GM18505 (cell line): Measurements from ENCODE around the gene TRIM28.
A peak's percentile ranks its signal among the peaks of the same experiment; 100 is the strongest.
"Not testable (repeated sequence)": the region's sequence is repeated elsewhere in the genome, so short reads cannot be mapped to it uniquely, and the experiment has no call there.

Experiments
- ATAC-seq: cut with Tn5 transposase; IDR thresholded peaks from one replicate; pipeline ENCODE4 v1.9.1; 2021; ENCODE audit not compliant: unreplicated experiment
- POLR2A ChIP-seq: IDR thresholded peaks from 4 replicates; pipeline ENCODE4 v1.6.1; 2011; ENCODE audit warnings: borderline replicate concordance; ENCODE audit not compliant: insufficient read depth, insufficient read length; ENCODE audit errors: extremely low read depth

The TRIM28 gene

DNA sequence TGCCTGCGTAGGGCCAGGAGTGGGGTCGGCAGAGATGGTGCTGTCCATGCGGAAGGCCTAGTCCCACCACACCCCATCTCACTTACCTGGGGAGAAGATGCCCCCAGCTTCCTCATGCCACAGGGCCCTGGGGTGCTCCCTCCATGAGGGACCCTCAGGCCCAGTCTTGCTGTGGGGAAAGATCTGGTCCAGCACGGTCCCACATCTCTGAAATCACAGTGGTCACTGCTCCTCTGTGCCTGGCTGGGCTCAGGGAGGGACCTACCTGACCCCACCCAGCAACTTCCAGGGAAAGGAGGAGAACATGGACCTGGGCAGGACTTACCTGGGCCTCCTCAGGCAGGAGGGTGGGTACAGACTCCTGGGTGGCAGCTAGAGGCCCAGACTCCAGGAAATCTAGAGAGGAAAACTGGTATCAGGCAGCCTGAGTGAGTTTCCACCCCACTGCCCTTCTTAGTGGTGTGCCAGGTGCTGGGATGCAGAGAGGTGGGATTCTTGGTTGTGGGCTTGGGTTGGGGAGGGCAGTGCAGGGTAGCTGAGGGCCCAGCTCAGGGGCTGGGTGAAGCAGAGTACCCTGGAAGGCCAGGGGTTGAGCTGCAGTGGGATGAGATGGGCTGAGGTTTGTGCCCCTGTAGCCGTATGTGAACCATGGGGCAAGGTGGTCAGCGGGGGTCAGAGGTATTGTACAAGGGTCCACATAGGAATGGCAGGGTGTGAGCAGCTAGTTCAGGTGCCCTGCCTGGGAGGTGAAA lies 25.5 kb downstream of the TRIM28 start:
- TF ChIP-seq POLR2A: no peak
- no peak for ATAC-seq

DNA sequence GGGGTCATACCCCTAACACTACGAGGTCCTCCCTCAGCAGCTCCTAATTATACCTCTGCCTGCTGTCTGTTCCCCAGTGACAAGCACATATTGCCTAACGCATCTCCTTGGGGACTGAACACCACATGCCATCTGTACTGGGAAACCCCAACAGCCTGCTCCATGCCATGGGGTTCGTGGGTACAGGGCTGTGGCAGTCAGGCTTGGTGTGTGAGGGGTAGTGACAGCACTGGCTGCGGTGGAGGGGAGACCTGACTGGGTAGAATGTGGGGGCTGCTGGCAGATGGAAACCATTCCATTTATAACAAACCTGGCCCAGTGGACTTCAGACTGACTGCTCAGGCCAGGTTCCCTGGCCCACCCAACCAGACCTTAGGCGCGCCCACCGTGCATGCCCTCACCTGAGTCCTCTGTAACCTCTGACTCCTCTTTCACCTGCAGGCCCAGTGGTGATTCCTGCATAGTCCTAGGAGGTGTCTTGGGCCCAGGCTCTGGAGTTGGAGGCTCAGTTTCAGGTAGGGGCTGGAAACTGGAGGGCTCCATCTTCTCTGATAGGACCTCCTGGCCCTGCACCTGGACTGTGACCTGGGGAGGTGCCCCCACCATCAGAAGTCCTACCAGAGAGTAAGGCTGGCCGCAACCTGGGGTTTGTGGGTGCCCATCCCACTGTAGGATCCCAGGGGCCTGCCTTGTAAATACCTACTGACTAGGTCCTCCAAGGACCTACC lies 26.2 kb downstream of the TRIM28 start:
- no peak for ATAC-seq
- peak; percentile 9 for TF ChIP-seq POLR2A

DNA sequence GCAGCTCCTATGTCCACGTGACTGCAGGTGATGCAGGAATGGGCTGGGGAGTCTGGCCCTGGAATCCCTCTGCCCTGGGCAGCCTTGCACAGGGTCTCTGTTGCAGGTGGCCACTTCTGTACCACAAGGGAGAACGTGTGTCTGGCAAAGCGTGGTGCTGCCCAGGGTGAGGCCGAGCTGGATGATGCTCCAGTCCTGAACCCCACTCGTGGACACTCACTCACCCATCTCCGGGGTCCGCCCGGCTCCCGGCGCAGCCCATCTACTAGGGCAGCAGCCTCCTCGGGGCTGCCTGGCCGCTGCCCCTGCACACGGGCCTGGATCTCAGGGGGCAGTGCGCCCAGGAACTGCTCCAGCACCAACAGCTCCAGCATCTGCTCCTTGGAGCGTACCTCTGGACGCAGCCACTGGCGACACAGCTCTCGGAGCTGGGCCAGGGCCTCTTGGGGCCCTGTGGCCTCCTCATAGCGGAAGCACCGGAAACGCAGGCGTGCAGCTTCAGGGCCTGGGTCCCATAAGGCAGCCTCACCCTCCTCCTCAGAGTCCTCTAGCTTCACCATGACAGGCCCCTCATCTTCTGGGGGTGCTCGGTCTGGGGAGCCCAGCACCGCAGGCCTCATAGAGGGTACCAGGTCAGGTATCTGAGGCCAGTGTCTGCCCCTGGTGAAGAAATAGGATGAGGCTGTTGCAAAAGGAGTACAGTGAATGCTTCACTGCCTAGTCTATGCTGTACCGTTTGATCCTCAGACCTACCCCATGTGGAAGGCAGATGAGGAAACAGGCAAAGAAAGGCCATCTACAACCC lies 27.1 kb downstream of the TRIM28 start:
- no peak for ATAC-seq
- no peak for TF ChIP-seq POLR2A

DNA sequence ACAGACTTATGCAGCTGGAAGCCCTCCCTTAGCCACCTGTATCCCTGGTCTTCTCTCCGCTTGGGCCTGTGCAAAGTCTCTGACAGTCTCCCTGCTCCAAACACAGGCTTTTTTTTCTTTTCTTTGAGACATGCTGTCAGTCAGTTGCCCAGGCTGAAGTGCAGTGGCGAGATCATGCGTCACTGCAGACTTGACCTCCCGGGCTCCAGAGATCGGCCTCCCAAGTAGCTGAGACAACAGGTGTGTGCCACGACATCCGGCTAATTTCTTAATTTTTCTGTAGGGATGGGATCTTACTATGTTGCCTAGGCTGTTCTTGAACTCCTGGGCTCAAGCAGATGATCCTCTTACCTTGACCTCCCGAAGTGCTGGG lies 27.7 kb downstream of the TRIM28 start:
- no peak for TF ChIP-seq POLR2A
- ATAC-seq: no peak

DNA sequence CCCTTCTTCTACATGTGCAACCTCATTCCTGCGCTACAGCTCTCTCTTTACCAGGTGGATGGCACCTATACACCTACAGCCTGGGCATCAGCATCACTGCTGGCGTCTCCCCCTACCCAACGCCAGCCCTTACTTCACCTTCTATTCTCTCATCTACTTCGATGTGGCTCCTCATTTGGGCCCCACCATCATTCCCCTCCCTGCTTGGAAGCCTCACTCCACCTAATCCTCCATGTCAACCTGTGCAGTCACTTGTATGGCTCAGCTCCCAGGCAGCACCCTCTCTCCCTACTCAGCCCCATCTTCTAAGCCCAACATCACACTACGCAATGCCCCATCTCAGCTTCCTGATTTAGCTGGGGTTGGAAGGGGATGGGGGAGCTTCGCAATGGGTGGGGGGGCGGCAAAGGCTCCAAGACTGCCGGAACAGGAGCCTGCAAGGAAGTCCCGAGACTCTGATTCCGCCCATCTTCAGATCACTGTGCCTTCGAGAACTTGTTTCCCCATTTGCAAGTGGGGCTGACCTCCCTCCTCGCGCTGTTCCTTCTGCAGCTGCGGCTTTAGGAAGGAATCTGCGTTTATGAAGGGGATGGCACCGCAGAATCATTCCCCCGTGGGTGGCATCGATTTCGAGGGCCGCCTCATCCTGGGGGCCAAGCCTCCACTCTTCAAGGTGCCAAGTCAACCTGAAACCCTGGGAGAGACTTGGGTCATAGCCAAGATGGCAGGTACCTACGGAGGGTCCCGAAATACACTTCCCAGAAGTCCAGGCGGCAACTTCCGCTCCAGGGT lies 28.4 kb downstream of the TRIM28 start:
- no peak for TF ChIP-seq POLR2A
- no peak for ATAC-seq

DNA sequence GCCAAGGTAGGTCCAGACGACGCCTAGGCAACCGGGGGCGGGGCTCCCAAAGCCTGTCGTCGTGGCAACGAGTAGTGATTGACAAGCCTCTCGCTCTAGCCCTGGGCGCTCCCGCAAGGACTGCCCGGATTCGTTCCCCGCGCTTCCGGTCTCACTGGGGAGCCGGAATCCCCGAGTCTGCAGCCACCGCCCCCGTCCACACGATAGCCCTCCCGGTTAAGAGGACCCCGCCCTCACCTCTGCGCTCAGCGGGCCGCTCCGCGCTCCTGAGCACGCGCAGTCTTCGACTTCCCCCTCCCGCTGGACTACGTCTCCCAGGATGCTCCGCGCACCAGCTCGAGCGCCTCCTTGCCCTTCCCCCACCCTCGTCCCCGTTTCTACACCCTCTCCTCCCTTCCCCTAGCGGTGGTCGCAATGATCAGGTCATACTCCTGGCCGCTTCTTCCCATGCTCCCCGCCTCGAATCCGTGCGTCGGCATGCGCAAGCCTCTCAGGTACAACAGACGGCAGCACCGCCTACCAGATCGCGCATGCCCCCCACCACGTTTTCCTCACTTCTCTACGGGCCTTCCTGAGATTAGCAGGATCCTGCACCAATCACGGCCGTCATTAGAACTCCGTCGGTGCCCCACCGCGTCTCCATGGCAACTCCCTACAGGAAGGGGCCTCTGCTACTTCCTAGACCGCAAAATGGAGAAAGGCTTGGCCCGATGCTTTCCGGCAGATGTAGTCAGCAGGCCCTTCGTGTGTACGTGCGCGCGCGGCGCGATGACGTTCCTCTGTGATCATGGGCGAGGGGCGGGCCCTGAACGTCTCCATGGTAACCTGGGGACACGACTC lies 29.2 kb downstream of the TRIM28 start, which contains the start of gene MZF1:
Gene MZF1 (minus strand): TSS at position 518 of the 840 bp plus-strand sequence. CDS start 1,946 bp downstream, outside the sequence.
- ATAC-seq: peak; percentile 52
- TF ChIP-seq POLR2A: peak; percentile 62

DNA sequence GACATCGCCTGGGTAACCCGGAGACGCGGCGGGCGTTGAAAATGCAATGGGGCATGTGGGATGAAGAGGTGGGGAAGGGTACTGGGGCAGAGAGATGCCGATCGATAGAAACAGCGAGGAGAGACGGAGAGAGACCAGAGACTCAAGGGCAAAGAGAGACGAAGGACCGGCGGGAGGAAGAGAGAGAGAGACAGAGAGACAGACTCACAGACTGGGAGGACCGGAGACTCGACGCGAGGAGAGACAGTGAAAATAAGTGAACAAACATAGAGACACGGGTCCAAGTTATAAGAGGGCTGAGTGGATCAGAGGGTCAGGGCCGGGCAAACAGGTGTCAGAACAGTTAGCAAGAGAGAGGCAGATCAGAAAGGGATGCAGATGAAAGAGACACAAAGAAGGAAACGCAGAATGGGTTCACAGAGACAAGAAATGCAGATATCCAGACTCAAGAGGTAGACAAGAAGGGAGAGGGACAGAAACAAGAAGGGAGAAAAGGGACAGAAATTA lies 29.8 kb downstream of the TRIM28 start:
- ATAC-seq: no peak
- TF ChIP-seq POLR2A: no peak

DNA sequence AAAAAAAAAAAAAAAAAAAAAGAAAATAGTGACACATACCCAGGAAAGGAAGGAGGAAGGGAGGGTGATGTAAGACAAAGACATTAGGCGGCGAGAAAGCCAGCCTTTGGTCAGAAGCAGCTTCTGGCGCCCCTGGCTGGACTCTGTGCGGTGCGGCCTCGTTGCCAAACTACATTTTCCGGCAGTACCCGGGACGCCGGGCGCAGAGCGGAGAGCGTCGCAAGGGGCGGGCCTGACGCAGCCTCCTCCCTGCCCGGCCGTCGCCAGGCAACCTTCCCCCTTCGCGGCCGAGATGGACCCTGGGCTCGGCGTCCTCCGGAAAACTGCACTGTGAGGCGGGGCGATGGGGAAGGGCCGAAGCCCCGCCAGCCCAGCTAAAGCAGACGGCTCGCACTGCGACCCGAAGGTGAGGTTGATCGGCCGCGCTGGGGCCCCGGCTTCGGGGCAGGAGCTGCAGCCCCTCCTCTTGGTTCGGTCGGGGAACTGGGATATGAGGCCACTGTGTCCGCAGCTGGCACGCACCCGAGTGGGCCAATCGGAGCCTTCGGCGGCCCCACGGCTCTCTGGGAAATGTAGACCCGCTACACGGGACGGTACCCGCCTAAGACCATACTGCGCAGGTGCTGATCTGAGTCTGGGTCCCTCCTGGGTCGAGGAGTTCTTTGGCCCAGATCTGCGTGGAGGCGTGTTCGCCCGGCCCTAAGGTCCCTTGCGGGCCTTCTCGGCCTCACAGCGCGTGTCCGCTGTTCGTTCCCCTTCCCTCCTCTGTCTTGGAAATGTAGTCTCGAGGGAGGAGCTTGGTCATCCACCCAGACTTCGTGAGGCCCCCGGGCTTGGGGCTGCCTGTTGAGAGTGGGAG lies 31.5 kb downstream of the TRIM28 start:
- peak; percentile 34 for ATAC-seq
- TF ChIP-seq POLR2A: peak; percentile 85

DNA sequence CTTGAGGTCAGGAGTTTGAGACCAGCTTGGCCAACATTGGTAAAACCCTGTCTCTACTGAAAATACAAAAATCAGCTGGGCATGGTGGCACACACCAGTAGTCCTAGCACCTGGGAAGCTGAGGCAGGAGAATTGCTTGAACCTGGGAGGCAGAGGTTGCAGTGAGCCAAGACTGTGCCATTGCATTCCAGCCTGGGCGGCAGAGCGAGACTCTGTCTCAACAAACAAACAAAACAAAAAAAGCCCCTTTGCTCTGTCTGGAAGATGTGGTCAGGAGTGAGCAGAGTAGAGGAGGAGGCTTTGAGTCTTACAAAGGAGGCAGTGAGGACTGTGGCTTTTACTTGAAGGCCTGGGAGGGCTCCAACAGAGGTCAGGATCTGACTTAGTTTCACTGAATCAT lies 33.7 kb downstream of the TRIM28 start:
- ATAC-seq: not testable (repeated sequence)

DNA sequence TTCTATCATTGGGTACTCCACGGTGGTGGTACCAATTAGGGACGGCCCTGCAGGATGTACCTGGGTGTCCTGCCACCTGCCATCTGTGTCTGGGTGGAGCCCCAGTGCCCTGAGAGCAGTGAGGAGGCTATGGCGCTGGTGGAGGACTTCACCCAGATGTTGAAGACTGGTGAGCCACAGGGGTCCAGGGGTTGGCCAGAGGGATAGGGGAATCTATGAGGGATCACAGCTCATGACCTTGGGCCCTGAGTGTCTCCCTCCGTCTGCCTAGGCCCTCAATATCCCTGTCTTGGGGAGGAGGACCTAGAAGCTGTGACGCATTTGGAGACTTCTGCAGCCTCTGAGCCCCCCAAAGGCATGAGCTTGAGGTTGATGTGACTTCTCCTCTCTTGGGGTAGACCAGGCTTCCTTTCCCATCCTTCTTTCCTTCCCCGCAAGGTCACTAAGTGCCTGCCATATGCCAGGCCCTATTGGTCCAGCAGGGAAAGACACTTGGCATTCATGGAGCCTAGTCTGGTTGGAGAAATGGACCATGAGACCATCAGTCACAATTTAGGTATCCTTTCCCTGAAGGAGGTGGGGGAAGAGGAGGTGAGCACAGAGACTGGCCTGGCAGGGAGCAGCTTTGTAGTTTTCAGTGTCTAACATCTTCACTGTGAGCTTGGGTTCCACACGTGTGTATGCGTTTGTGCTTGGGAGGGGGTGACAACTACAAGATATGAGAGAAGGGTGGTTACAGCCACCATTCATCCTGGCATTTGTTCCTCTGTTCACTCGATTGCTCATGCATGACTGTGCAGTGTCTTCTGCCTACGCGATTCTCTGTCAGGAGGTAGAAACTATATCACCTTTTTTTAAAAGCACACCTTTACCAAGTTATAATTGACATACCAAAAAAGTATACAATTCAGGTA lies 34.4 kb downstream of the TRIM28 start:
- ATAC-seq: no peak

More for the DNA sequence above, 34.4 kb downstream of the TRIM28 start:
- TF ChIP-seq POLR2A: no peak
